ENCODE data around the gene EHD4.

GRCh38 chr15:41897363-41897799 is 75.0 kb downstream of the EHD4 start:
- TF ChIP-seq POLR2AphosphoS5 (IDR thresholded peaks at IDR 0.05; ENCODE audit: low read depth, low read length) (no peak), TAF1 (IDR thresholded peaks at IDR 0.05; ENCODE audit: borderline replicate concordance, insufficient read depth, low read length) (no peak), REST (IDR thresholded peaks at IDR 0.05; ENCODE audit: insufficient read depth in 1 of 2, low read depth in 2 of 2, low read length in 2 of 2) (no peak)

All from PFSK-1 (cell line).